Activated naive CD4-positive, alpha-beta T cell treated with anti-CD3 and anti-CD28 coated beads for 36 hours (primary cell): ENCODE data around the gene CCDC136. TPM values are rescaled to one million over a fixed set of nuclear protein-coding genes. Genes with fewer than 3 reads are reported as not detected.

Experiments used
- CTCF ChIA-PET: fragments of 350-600 bp; sonication (Branson Sonifier 250); formaldehyde crosslinking; loops from one replicate; lab custom pipeline; 2021; ENCODE audit warnings: antibody characterized with exemption; lab: Charles Lee
- DNase-seq: peaks from one replicate; pipeline ENCODE4 v3.0.0-alpha.2; 2020
- H3K27ac Mint-ChIP-seq: one replicate; pipeline ENCODE4 v1.8.0; 2021; ENCODE audit warnings: mild to moderate bottlenecking, mixed read lengths
- H3K27me3 Mint-ChIP-seq: one replicate; pipeline ENCODE4 v1.8.0; 2021; ENCODE audit warnings: low read depth, mixed read lengths
- H3K36me3 Mint-ChIP-seq: one replicate; pipeline ENCODE4 v1.8.0; 2021; ENCODE audit warnings: low read depth, mixed read lengths
- H3K4me1 Mint-ChIP-seq: one replicate; pipeline ENCODE4 v1.8.0; 2021; ENCODE audit warnings: low read depth, mixed read lengths
- H3K4me3 Mint-ChIP-seq: one replicate; pipeline ENCODE4 v1.8.0; 2021; ENCODE audit warnings: mild to moderate bottlenecking, moderate library complexity, mixed read lengths
- H3K9me3 Mint-ChIP-seq: one replicate; pipeline ENCODE4 v1.8.0; 2021; ENCODE audit warnings: mixed read lengths
- intact Hi-C: fragments of 100-400 bp; cut with micrococcal nuclease; formaldehyde crosslinking; loops from one replicate; pipeline ENCODE4 v1.15.1; 2023
- total RNA-seq, 2 experiments: library from RNA; stranded (reverse); gene quantifications; one replicate each; pipeline ENCODE4 v1.2.3, GENCODE V29; 2021

CCDC136 gene
- total RNA-seq, 2 experiments from 2014 or later = 4.2 to 5.9 TPM

- CTCF ChIA-PET = interaction anchor here (1.2 to 3.2 kb wide), 2 partner anchors 16 to 224 kb away, joined by 3 to 12 read pairs; no protein-coding TSS in a partner anchor
- Mint-ChIP-seq H3K9me3 (no peaks in the 10 kb centered on the region), H3K27me3 (peaks cover 9% of the 10 kb centered on the region), H3K4me3 (no peak overlapping the region), H3K4me1 (peaks cover 14% of the 10 kb centered on the region), H3K36me3 (peaks cover 3% of the 10 kb centered on the region), H3K27ac (no peak overlapping the region)
- DNase-seq = no peak
- intact Hi-C loops = no loop called here
Observed at GRCh38 chr7:128867842-128868623, 76.3 kb downstream of the CCDC136 start.

GRCh38 chr7:128868624-128869137, 76.9 kb downstream of the CCDC136 start:
- no peak overlapping the region for H3K27ac Mint-ChIP-seq
- CTCF ChIA-PET = interaction anchor here (1.2 to 3.2 kb wide), 2 partner anchors 15 to 223 kb away, joined by 3 to 12 read pairs; no protein-coding TSS in a partner anchor
- H3K36me3 Mint-ChIP-seq = peaks cover 3% of the 10 kb centered on the region
- peaks cover 9% of the 10 kb centered on the region for H3K27me3 Mint-ChIP-seq
- peak overlapping the region; percentile 55 for H3K4me3 Mint-ChIP-seq
- H3K9me3 Mint-ChIP-seq = no peaks in the 10 kb centered on the region
- H3K4me1 Mint-ChIP-seq = peaks cover 13% of the 10 kb centered on the region
- intact Hi-C loops = no loop called here
- no peak for DNase-seq

- Mint-ChIP-seq H3K9me3 (no peaks in the 10 kb centered on the region), H3K4me1 (peaks cover 9% of the 10 kb centered on the region), H3K36me3 (peaks cover 3% of the 10 kb centered on the region), H3K27ac (no peak overlapping the region), H3K4me3 (peak overlapping the region; percentile 55), H3K27me3 (peaks cover 9% of the 10 kb centered on the region)
- peak; percentile 50 for DNase-seq
- intact Hi-C loops = no loop called here
- CTCF ChIA-PET = interaction anchor here (0.6 to 3.2 kb wide), 4 partner anchors 8 to 267 kb away, joined by 3 to 12 read pairs (median 4); no protein-coding TSS in a partner anchor
Observed at GRCh38 chr7:128869138-128869943, 77.6 kb downstream of the CCDC136 start.

GRCh38 chr7:128869944-128870285, 78.1 kb downstream of the CCDC136 start:
- peaks cover 9% of the 10 kb centered on the region for H3K27me3 Mint-ChIP-seq
- intact Hi-C loops = loop anchor here (1.0 kb wide), 1 partner anchor 8 kb away; the partner anchor contains the start of gene ATP6V1F
- CTCF ChIA-PET = interaction anchor here (0.6 to 1.3 kb wide), 3 partner anchors 8 to 267 kb away, joined by 3 to 4 read pairs (median 3); no protein-coding TSS in a partner anchor
- H3K4me3 Mint-ChIP-seq = peak overlapping the region; percentile 61
- H3K36me3 Mint-ChIP-seq = peaks cover 3% of the 10 kb centered on the region
- no peaks in the 10 kb centered on the region for H3K9me3 Mint-ChIP-seq
- H3K4me1 Mint-ChIP-seq = peaks cover 6% of the 10 kb centered on the region
- H3K27ac Mint-ChIP-seq = no peak overlapping the region
- peak; percentile 18 for DNase-seq

- peaks cover 4% of the 10 kb centered on the region for H3K4me1 Mint-ChIP-seq
- no peaks in the 10 kb centered on the region for H3K36me3 Mint-ChIP-seq
- H3K27me3 Mint-ChIP-seq = peaks cover 9% of the 10 kb centered on the region
- H3K27ac Mint-ChIP-seq = no peak overlapping the region
- no peak overlapping the region for H3K4me3 Mint-ChIP-seq
- no peaks in the 10 kb centered on the region for H3K9me3 Mint-ChIP-seq
- DNase-seq = no peak
- intact Hi-C loops = no loop called here
- CTCF ChIA-PET = interaction anchor here (1.1 to 2.0 kb wide), 2 partner anchors 9 to 12 kb away, joined by 3 to 6 read pairs; partner anchors contain the start of gene ATP6V1F
Observed at GRCh38 chr7:128871050-128871449, 79.3 kb downstream of the CCDC136 start.

Other genes starting within 250 kb of the CCDC136 start
- gene GARIN1A, start 119.7 kb upstream of the CCDC136 start, total RNA-seq = not detected
- 10 to 100 TPM; 33.0 to 35.4 TPM for gene CALU, start 52.6 kb upstream of the CCDC136 start, total RNA-seq
- not detected for gene OPN1SW, start 16.2 kb upstream of the CCDC136 start, total RNA-seq
- gene FLNC, start 38.4 kb downstream of the CCDC136 start, total RNA-seq = under 1 TPM; 0.02 to 0.05 TPM
- gene ATP6V1F, start 70.9 kb downstream of the CCDC136 start, total RNA-seq = 100 to 1,000 TPM; 129 to 142 TPM
- not detected for gene KCP, start 118.7 kb downstream of the CCDC136 start, total RNA-seq
- 1 to 10 TPM; 1.4 to 1.9 TPM for gene IRF5, start 146.0 kb downstream of the CCDC136 start, total RNA-seq